Neural cell (in vitro differentiated cells): ENCODE data around the gene MSANTD2.

Source experiments
- CTCF ChIP-seq: fragments of 450-650 bp; IDR thresholded peaks from 2 replicates; pipeline ENCODE4 v1.5.1; 2014; ENCODE audit warnings: antibody characterized with exemption, mild to moderate bottlenecking, moderate library complexity; ENCODE audit not compliant: poor library complexity, severe bottlenecking
- RAD21 ChIP-seq: fragments of 450-650 bp; conservative IDR thresholded peaks from 2 replicates; pipeline ENCODE4 v1.6.1; 2014; ENCODE audit warnings: antibody characterized with exemption, mild to moderate bottlenecking, moderate library complexity
- REST ChIP-seq: IDR thresholded peaks from 2 replicates; pipeline ENCODE4 v1.6.1; 2012; ENCODE audit warnings: borderline replicate concordance

- TF ChIP-seq REST = no peak
- TF ChIP-seq RAD21 = no peak
- TF ChIP-seq CTCF = no peak
Observed at GRCh38 chr11:124717421-124717785, 82.8 kb downstream of the MSANTD2 start.
